Neural progenitor cell (in vitro differentiated cells): Measurements from ENCODE around the gene LENG9. TPM values are rescaled to one million over a fixed set of nuclear protein-coding genes. Genes with fewer than 3 reads are reported as not detected.
A peak's percentile ranks its signal among the peaks of the same experiment; 100 is the strongest.

Experiments
- DNase-seq: peaks from one replicate; pipeline ENCODE4 v3.0.0-alpha.2; 2016; ENCODE audit warnings: low spot score
- H2AFZ ChIP-seq: fragments of 200-600 bp; sonication (generic); replicated peaks from 2 replicates; pipeline ENCODE4 v1.6.1; 2016; ENCODE audit warnings: antibody characterized with exemption
- H3F3A ChIP-seq: fragments of 200-600 bp; sonication (generic); 2 replicates; pipeline ENCODE4 v1.6.1; 2016; ENCODE audit warnings: antibody characterized with exemption, low read depth
- H3K27ac ChIP-seq: fragments of 200-600 bp; sonication (generic); 2 replicates; pipeline ENCODE4 v1.5.1; 2016; ENCODE audit warnings: mild to moderate bottlenecking
- H3K27me3 ChIP-seq: fragments of 200-600 bp; sonication (generic); 2 replicates; pipeline ENCODE4 v1.6.1; 2016; ENCODE audit warnings: mild to moderate bottlenecking, moderate library complexity
- H3K36me3 ChIP-seq: fragments of 200-600 bp; sonication (generic); 2 replicates; pipeline ENCODE4 v1.5.1; 2016
- H3K4me1 ChIP-seq: fragments of 200-600 bp; sonication (generic); 2 replicates; pipeline ENCODE4 v1.6.1; 2016; ENCODE audit warnings: mixed run types
- H3K4me2 ChIP-seq: fragments of 200-600 bp; sonication (generic); 2 replicates; pipeline ENCODE4 v1.6.1; 2016
- H3K4me3 ChIP-seq: fragments of 200-600 bp; sonication (generic); 2 replicates; pipeline ENCODE4 v1.5.1; 2016
- H3K79me2 ChIP-seq: fragments of 200-600 bp; sonication (generic); 2 replicates; pipeline ENCODE4 v1.6.1; 2016; ENCODE audit warnings: low read depth
- H3K9ac ChIP-seq: fragments of 200-600 bp; sonication (generic); 2 replicates; pipeline ENCODE4 v1.6.1; 2016
- H3K9me3 ChIP-seq: fragments of 200-600 bp; sonication (generic); 2 replicates; pipeline ENCODE4 v1.5.1; 2016; ENCODE audit warnings: low read depth
- H4K20me1 ChIP-seq: fragments of 200-600 bp; sonication (generic); 2 replicates; pipeline ENCODE4 v1.6.1; 2016; ENCODE audit warnings: low read depth
- H3K27ac Mint-ChIP-seq: 3 replicates; pipeline ENCODE4 v1.8.0; 2021; ENCODE audit warnings: mixed read lengths
- H3K27me3 Mint-ChIP-seq: 2 replicates; pipeline ENCODE4 v1.8.0; 2022; ENCODE audit warnings: low read depth, mild to moderate bottlenecking, inconsistent platforms, moderate library complexity, mixed read lengths; ENCODE audit not compliant: insufficient read depth
- H3K36me3 Mint-ChIP-seq: 3 replicates; pipeline ENCODE4 v1.8.0; 2021; ENCODE audit warnings: mixed read lengths
- H3K4me1 Mint-ChIP-seq: 3 replicates; pipeline ENCODE4 v1.8.0; 2021; ENCODE audit warnings: mixed read lengths
- H3K4me3 Mint-ChIP-seq: 3 replicates; pipeline ENCODE4 v1.8.0; 2021; ENCODE audit warnings: mild to moderate bottlenecking, moderate library complexity, mixed read lengths
- H3K9me3 Mint-ChIP-seq: 3 replicates; pipeline ENCODE4 v1.8.0; 2020; ENCODE audit warnings: mixed read lengths
- CTCF ChIP-seq: fragments of 200-600 bp; sonication (generic); IDR thresholded peaks from 2 replicates; pipeline ENCODE4 v1.5.1; 2017; ENCODE audit warnings: antibody characterized with exemption, mild to moderate bottlenecking
- EZH2 ChIP-seq: fragments of 200-600 bp; sonication (generic); IDR thresholded peaks from 2 replicates; pipeline ENCODE4 v1.6.1; 2017; ENCODE audit warnings: antibody characterized with exemption, mild to moderate bottlenecking, moderate library complexity
- EZH2phosphoT487 ChIP-seq: fragments of 200-600 bp; sonication (generic); IDR thresholded peaks from 2 replicates; pipeline ENCODE4 v1.6.1; 2017; ENCODE audit warnings: antibody characterized with exemption
- total RNA-seq: library from RNA; depleted of rRNA; stranded (reverse); fragments of >200 nt; gene quantifications from 2 replicates; pipeline ENCODE4 v1.2.3, GENCODE V29; 2015; ENCODE audit warnings: low replicate concordance

LENG9 gene
- total RNA-seq, 1 donor from 2014 or later: 0.79 TPM

- H3K9ac ChIP-seq: no peak overlapping the region
- DNase-seq: no peak
- no peaks in the 10 kb centered on the region for H3K9me3 ChIP-seq
- H3K4me3 ChIP-seq: no peak overlapping the region
- peaks cover 7% of the 10 kb centered on the region for H3F3A ChIP-seq
- TF ChIP-seq EZH2phosphoT487 (no peak), CTCF (no peak), EZH2 (no peak)
- Mint-ChIP-seq H3K4me1 (peaks cover 2% of the 10 kb centered on the region), H3K27me3 (peaks cover 8% of the 10 kb centered on the region), H3K27ac (no peak overlapping the region), H3K9me3 (no peaks in the 10 kb centered on the region), H3K4me3 (no peak overlapping the region), H3K36me3 (peaks cover 29% of the 10 kb centered on the region)
- peaks cover 18% of the 10 kb centered on the region for H3K79me2 ChIP-seq
- H3K4me2 ChIP-seq: no peak overlapping the region
- no peak overlapping the region for H2AFZ ChIP-seq
- H3K36me3 ChIP-seq: no peaks in the 10 kb centered on the region
- H3K4me1 ChIP-seq: no peaks in the 10 kb centered on the region
- H3K27ac ChIP-seq: no peak overlapping the region
- H4K20me1 ChIP-seq: peaks cover 75% of the 10 kb centered on the region
- no peaks in the 10 kb centered on the region for H3K27me3 ChIP-seq
These were observed 6.9 kb downstream of the LENG9 start for GRCh38 chr19:54456423-54457373.

- Histone ChIP-seq H3K4me1 (no peaks in the 10 kb centered on the region), H3K79me2 (peaks cover 26% of the 10 kb centered on the region), H3K27me3 (no peaks in the 10 kb centered on the region), H3K9ac (no peak overlapping the region), H2AFZ (no peak overlapping the region), H3F3A (peaks cover 4% of the 10 kb centered on the region), H3K27ac (no peak overlapping the region), H3K4me2 (no peak overlapping the region), H4K20me1 (peaks cover 77% of the 10 kb centered on the region), H3K9me3 (no peaks in the 10 kb centered on the region), H3K4me3 (no peak overlapping the region), H3K36me3 (no peaks in the 10 kb centered on the region)
- H3K4me1 Mint-ChIP-seq: peaks cover 5% of the 10 kb centered on the region
- DNase-seq: no peak
- TF ChIP-seq EZH2: no peak
- no peak for TF ChIP-seq EZH2phosphoT487
- no peak for TF ChIP-seq CTCF
- H3K9me3 Mint-ChIP-seq: no peaks in the 10 kb centered on the region
- peaks cover 35% of the 10 kb centered on the region for H3K36me3 Mint-ChIP-seq
- peaks cover 8% of the 10 kb centered on the region for H3K27me3 Mint-ChIP-seq
- no peak overlapping the region for H3K27ac Mint-ChIP-seq
- H3K4me3 Mint-ChIP-seq: no peak overlapping the region
These were observed 7.7 kb downstream of the LENG9 start for GRCh38 chr19:54455786-54456422.

- peaks cover 35% of the 10 kb centered on the region for H3K79me2 ChIP-seq
- H3K27me3 ChIP-seq: no peaks in the 10 kb centered on the region
- no peak overlapping the region for H3K27ac ChIP-seq
- H4K20me1 ChIP-seq: peaks cover 78% of the 10 kb centered on the region
- Mint-ChIP-seq H3K27ac (no peak overlapping the region), H3K36me3 (peaks cover 37% of the 10 kb centered on the region), H3K4me3 (peak overlapping the region; percentile 8), H3K4me1 (peaks cover 13% of the 10 kb centered on the region), H3K9me3 (no peaks in the 10 kb centered on the region), H3K27me3 (peaks cover 8% of the 10 kb centered on the region)
- no peaks in the 10 kb centered on the region for H3F3A ChIP-seq
- H2AFZ ChIP-seq: no peak overlapping the region
- H3K36me3 ChIP-seq: no peaks in the 10 kb centered on the region
- TF ChIP-seq CTCF: no peak
- no peak for TF ChIP-seq EZH2phosphoT487
- TF ChIP-seq EZH2: no peak
- no peak overlapping the region for H3K4me2 ChIP-seq
- no peak overlapping the region for H3K4me3 ChIP-seq
- H3K9ac ChIP-seq: no peak overlapping the region
- H3K9me3 ChIP-seq: no peaks in the 10 kb centered on the region
- no peak for DNase-seq
- no peaks in the 10 kb centered on the region for H3K4me1 ChIP-seq
These were observed 8.6 kb downstream of the LENG9 start for GRCh38 chr19:54454781-54455675.
